Progenitor cell of endocrine pancreas (in vitro differentiated cells): ENCODE data around the gene LRRFIP1. TPM values are rescaled to one million over a fixed set of nuclear protein-coding genes. Genes with fewer than 3 reads are reported as not detected.

ENCODE experiments used
- DNase-seq: peaks from one replicate; pipeline ENCODE4 v3.0.0; 2021; ENCODE audit warnings: low spot score; ENCODE audit not compliant: unreplicated experiment
- H3K27ac Mint-ChIP-seq: 2 replicates; pipeline ENCODE4 v1.8.0; 2021; ENCODE audit warnings: mild to moderate bottlenecking, moderate library complexity, mixed read lengths
- H3K27me3 Mint-ChIP-seq: 2 replicates; pipeline ENCODE4 v1.8.0; 2021; ENCODE audit warnings: mixed read lengths
- H3K36me3 Mint-ChIP-seq: 2 replicates; pipeline ENCODE4 v1.8.0; 2022; ENCODE audit warnings: mixed read lengths; ENCODE audit not compliant: insufficient read depth
- H3K4me1 Mint-ChIP-seq: 2 replicates; pipeline ENCODE4 v1.8.0; 2021; ENCODE audit warnings: low read depth, mixed read lengths
- H3K4me3 Mint-ChIP-seq: 2 replicates; pipeline ENCODE4 v1.8.0; 2021; ENCODE audit warnings: low read depth, mild to moderate bottlenecking, moderate library complexity, mixed read lengths
- H3K9me3 Mint-ChIP-seq: 2 replicates; pipeline ENCODE4 v1.8.0; 2021; ENCODE audit warnings: low read depth, mixed read lengths
- total RNA-seq: library from RNA; stranded (reverse); gene quantifications from 2 replicates; pipeline ENCODE4 v1.2.1, GENCODE V29; 2021
- TF ChIP-seq, protein P1 (sequence below): fragments of 200-600 bp; sonication (generic); IDR thresholded peaks from one replicate; pipeline ENCODE4 v1.5.0; 2021; ENCODE audit warnings: antibody characterized with exemption, mild to moderate bottlenecking; ENCODE audit not compliant: unreplicated experiment

The LRRFIP1 gene
- total RNA-seq, 1 donor from 2014 or later: 68.6 TPM

DNA sequence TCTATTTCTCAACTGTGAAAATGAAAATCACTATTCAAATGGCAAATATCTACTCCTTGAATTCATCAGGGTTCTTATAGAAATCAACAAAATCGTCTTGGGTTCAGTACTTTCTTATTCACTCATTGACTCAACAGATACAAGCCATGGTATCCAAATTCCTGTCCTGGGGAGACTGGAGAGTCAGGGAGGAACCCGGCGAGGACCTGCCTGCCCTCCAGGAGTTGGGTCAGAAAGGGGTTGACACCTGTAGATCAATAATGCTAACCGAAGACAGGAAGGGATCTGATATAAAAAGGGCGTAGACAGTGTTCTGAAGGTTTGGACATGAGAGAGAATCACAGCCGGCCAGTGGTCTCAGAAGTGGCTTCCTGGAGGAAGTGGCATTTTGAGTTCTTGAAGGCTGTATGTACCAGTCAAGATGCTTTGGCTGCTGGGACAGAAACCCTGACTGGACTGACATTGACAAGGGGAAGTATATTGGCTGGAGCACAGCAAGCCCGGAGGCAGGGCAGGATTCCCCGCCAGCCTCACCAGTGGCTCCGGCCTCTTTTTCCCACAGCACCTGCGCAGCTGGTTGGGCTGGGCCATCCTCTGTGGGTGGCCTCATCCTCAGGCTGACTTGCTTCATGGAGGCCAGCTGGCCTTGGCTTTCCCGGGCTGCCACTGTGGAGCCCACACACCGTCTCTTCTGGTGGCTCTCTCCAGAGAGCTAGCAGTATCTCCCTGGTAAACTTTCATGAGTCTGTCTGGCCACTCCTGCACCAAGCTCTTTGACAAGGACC, 3.0 kb downstream of the LRRFIP1 start:
- peaks cover 30% of the 10 kb centered on the region for H3K4me1 Mint-ChIP-seq
- no peak for DNase-seq
- peak overlapping the region; percentile 13 for H3K27ac Mint-ChIP-seq
- peaks cover 9% of the 10 kb centered on the region for H3K9me3 Mint-ChIP-seq
- peaks cover 11% of the 10 kb centered on the region for H3K27me3 Mint-ChIP-seq
- peak overlapping the region; percentile 2 for H3K4me3 Mint-ChIP-seq
- TF ChIP-seq, protein P1, sequence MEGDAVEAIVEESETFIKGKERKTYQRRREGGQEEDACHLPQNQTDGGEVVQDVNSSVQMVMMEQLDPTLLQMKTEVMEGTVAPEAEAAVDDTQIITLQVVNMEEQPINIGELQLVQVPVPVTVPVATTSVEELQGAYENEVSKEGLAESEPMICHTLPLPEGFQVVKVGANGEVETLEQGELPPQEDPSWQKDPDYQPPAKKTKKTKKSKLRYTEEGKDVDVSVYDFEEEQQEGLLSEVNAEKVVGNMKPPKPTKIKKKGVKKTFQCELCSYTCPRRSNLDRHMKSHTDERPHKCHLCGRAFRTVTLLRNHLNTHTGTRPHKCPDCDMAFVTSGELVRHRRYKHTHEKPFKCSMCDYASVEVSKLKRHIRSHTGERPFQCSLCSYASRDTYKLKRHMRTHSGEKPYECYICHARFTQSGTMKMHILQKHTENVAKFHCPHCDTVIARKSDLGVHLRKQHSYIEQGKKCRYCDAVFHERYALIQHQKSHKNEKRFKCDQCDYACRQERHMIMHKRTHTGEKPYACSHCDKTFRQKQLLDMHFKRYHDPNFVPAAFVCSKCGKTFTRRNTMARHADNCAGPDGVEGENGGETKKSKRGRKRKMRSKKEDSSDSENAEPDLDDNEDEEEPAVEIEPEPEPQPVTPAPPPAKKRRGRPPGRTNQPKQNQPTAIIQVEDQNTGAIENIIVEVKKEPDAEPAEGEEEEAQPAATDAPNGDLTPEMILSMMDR: no peak
- H3K36me3 Mint-ChIP-seq: peaks cover 21% of the 10 kb centered on the region

DNA sequence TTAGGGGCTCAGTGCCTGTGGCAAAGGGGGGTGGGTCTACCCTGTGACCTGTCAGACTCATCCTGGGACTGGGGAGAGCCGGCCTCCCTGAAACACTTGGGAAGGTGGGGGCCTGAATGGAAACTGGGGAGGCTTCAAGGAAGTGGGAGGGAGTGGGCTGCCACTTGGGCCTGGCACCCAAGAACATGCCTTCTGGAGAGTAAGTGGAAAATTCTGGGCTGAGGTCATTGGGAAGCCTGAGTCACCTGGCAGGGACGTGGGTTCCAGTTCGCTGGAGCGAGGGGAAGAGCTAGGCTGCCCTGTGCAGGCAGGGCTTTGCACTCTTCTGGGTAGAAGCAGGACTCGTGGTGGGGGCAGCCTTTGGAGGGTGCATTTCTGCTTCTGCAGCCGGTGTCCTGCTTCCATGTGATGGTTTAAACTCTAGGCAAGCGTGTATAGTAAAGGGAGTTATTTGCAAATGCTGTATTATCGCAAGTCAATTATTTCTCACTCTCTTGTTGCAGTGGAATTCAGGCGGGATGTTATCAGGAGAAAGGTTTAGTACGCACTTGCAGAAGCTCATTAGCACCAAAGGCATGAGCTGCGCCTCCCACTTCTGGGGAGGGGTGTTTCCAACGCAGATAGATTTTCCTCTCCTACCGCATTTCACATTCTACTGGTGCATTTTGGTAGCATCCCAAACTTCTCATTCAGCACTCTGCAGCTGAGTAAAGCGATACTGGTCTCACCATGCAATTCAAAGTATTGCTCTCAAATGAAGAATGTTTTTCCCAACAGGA, 3.8 kb downstream of the LRRFIP1 start:
- Mint-ChIP-seq H3K9me3 (peaks cover 9% of the 10 kb centered on the region), H3K27me3 (peaks cover 6% of the 10 kb centered on the region), H3K36me3 (peaks cover 21% of the 10 kb centered on the region), H3K4me1 (peaks cover 29% of the 10 kb centered on the region), H3K27ac (peak overlapping the region; percentile 67), H3K4me3 (no peak overlapping the region)
- TF ChIP-seq, protein P1: no peak
- DNase-seq: no peak

DNA sequence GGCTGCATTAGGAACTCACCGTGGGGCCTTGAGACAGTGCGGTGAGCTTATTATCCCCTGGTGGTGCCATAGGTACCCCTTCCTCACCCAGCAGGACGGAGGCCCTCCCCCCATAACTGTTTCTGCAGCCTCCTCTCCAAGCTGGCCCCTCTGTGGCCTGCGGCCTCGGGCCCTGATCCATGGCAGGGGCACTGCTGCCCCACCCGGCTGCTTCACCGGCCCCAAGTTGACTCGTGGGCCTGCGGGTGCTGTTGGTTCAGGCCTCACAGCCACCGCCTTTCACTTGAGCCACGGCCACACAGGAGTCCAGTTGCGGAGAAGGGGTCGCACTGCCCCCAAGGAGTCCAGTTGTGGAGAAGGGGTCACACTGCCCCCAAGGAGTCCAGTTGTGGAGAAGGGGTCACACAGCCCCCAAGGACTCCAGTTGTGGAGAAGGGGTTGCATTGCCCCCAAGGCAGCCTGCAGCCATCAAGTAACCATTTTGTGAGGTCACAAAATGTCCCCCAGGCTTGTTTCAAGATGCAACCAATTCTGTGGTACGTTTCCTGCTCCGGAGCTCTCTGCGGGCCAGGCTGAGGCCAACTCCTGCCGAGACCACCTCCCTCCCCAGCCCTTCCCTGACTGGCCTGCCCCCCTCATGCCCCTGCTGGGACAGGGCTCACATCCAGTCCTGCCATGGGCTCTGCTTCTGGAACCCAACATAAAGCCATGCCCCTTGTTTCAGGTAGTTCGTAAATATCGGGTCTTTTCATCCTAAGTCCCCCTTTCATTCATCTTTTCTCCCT, 4.6 kb downstream of the LRRFIP1 start:
- Mint-ChIP-seq H3K4me3 (no peak overlapping the region), H3K4me1 (peaks cover 24% of the 10 kb centered on the region), H3K27ac (no peak overlapping the region), H3K27me3 (no peaks in the 10 kb centered on the region), H3K36me3 (peaks cover 23% of the 10 kb centered on the region), H3K9me3 (peaks cover 9% of the 10 kb centered on the region)
- TF ChIP-seq, protein P1: no peak
- DNase-seq: no peak

DNA sequence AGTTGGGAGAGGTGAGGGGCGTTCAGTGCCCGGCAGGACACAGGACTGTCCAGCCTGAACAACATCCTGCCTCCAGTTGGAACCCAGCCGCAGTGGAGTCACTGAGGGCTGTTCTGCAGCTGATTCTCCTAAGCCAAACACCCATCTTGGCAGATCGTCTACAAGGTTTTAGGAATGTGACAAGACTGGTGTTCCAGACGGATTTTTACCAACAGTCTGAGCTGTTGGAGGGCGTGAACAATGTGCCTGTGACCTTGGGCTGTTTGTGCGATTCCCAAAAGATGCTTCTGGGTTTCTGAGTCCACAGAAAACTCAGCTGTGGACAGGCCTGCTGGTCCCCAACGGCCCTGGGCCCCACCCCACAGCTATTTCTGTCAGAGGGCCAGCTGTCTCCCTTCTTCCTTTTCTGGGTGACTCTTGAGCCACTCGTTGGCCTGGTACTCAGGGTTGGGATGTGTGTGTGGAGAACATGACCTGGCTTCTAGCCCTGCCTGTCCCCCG, 5.7 kb downstream of the LRRFIP1 start:
- H3K4me1 Mint-ChIP-seq: peaks cover 22% of the 10 kb centered on the region
- no peak overlapping the region for H3K4me3 Mint-ChIP-seq
- H3K9me3 Mint-ChIP-seq: peaks cover 9% of the 10 kb centered on the region
- peaks cover 27% of the 10 kb centered on the region for H3K36me3 Mint-ChIP-seq
- DNase-seq: no peak
- H3K27ac Mint-ChIP-seq: no peak overlapping the region
- TF ChIP-seq, protein P1: no peak
- H3K27me3 Mint-ChIP-seq: no peaks in the 10 kb centered on the region

DNA sequence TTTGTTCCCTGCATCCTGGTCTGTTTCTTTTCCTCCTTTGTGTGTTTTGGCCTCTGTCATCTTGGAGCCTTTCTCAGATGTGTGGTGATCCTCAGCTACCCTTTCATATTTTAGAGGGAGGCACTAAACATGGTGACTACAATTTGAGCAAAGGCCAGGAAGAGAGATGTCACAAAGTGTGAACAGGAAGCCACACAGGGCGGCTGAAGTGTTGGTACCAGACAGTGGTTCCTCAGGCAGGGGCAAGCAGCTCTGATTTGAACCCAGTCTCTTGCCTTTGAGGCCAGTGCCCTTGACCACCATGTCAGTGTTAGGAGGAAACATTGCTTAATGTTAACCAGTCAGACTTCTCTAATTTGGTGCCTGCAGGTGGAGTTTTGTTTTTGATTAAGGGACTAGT, 9.2 kb downstream of the LRRFIP1 start:
- no peak overlapping the region for H3K27ac Mint-ChIP-seq
- H3K9me3 Mint-ChIP-seq: peaks cover 9% of the 10 kb centered on the region
- peaks cover 2% of the 10 kb centered on the region for H3K4me1 Mint-ChIP-seq
- peaks cover 28% of the 10 kb centered on the region for H3K36me3 Mint-ChIP-seq
- no peaks in the 10 kb centered on the region for H3K27me3 Mint-ChIP-seq
- TF ChIP-seq, protein P1: no peak
- DNase-seq: no peak
- no peak overlapping the region for H3K4me3 Mint-ChIP-seq
